T-helper 1 cell treated with Interleukin-12 subunit alpha and Interleukin-12 subunit beta and Interleukin-4 antibody, amounts not matched to agents 30 μg/mL and 1 μg/mL, for 36 hours (primary cell): ENCODE measurements around the gene AMN1.
"Not testable (repeated sequence)": the region's sequence is repeated elsewhere in the genome, so short reads cannot be mapped to it uniquely, and the experiment has no call there.

Source experiments
- H3K27ac Mint-ChIP-seq: one replicate; pipeline ENCODE4 v1.8.0; 2021; ENCODE audit warnings: mild to moderate bottlenecking, mixed read lengths
- H3K27me3 Mint-ChIP-seq: one replicate; pipeline ENCODE4 v1.8.0; 2021; ENCODE audit warnings: low read depth, mixed read lengths
- H3K36me3 Mint-ChIP-seq: one replicate; pipeline ENCODE4 v1.8.0; 2021; ENCODE audit warnings: low read depth, mixed read lengths
- H3K4me1 Mint-ChIP-seq: one replicate; pipeline ENCODE4 v1.8.0; 2021; ENCODE audit warnings: low read depth, mixed read lengths
- H3K4me3 Mint-ChIP-seq: one replicate; pipeline ENCODE4 v1.8.0; 2021; ENCODE audit warnings: mild to moderate bottlenecking, moderate library complexity, mixed read lengths
- H3K9me3 Mint-ChIP-seq: one replicate; pipeline ENCODE4 v1.8.0; 2021; ENCODE audit warnings: mixed read lengths

AMN1 gene

GRCh38 chr12:31745242-31745641, 16.4 kb upstream of the AMN1 start:
- H3K27me3 Mint-ChIP-seq: no peaks in the 10 kb centered on the region
- H3K4me1 Mint-ChIP-seq: peaks cover 51% of the 10 kb centered on the region
- H3K27ac Mint-ChIP-seq: no peak overlapping the region
- peaks cover 2% of the 10 kb centered on the region for H3K36me3 Mint-ChIP-seq
- H3K4me3 Mint-ChIP-seq: no peak overlapping the region
- no peaks in the 10 kb centered on the region for H3K9me3 Mint-ChIP-seq

DNA sequence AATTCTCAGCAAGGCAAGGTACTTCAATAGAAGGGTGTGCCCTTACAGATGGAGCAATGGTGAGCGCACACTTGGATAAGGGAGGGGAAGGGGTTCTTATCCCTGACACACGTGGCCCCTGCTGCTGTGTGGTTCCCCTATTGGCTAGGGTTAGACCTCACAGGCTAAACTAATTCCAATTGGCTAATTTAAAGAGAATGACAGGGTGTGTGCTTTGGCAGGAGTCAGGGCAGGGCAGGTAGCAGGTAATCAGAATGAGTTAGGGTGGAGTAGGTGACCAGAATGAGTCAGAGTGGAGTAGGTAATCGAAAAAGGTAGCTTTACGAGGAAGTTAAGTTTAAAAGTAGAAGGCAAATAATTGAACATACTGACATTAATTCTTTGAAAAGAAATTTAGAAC, 15.5 kb upstream of the AMN1 start:
- not testable (repeated sequence) for H3K9me3 Mint-ChIP-seq, H3K27me3 Mint-ChIP-seq, H3K36me3 Mint-ChIP-seq, H3K4me3 Mint-ChIP-seq, H3K27ac Mint-ChIP-seq
- H3K4me1 Mint-ChIP-seq: peaks cover 51% of the 10 kb centered on the region

GRCh38 chr12:31742891-31743290, 14.1 kb upstream of the AMN1 start:
- no peak overlapping the region for H3K4me3 Mint-ChIP-seq
- peaks cover 48% of the 10 kb centered on the region for H3K4me1 Mint-ChIP-seq

GRCh38 chr12:31740628-31741027, 11.8 kb upstream of the AMN1 start:
- H3K9me3 Mint-ChIP-seq: no peaks in the 10 kb centered on the region
- peaks cover 2% of the 10 kb centered on the region for H3K36me3 Mint-ChIP-seq
- H3K4me3 Mint-ChIP-seq: no peak overlapping the region
- peaks cover 46% of the 10 kb centered on the region for H3K4me1 Mint-ChIP-seq
- no peak overlapping the region for H3K27ac Mint-ChIP-seq
- no peaks in the 10 kb centered on the region for H3K27me3 Mint-ChIP-seq

More at GRCh38 chr12:31742891-31743290, 14.1 kb upstream of the AMN1 start:
- H3K9me3 Mint-ChIP-seq: no peaks in the 10 kb centered on the region
- no peaks in the 10 kb centered on the region for H3K27me3 Mint-ChIP-seq
- H3K36me3 Mint-ChIP-seq: peaks cover 2% of the 10 kb centered on the region
- peak overlapping the region; percentile 2 for H3K27ac Mint-ChIP-seq

GRCh38 chr12:31737763-31738162, 8.9 kb upstream of the AMN1 start:
- peaks cover 12% of the 10 kb centered on the region for H3K36me3 Mint-ChIP-seq
- H3K27me3 Mint-ChIP-seq: no peaks in the 10 kb centered on the region
- no peak overlapping the region for H3K27ac Mint-ChIP-seq
- H3K4me3 Mint-ChIP-seq: no peak overlapping the region
- H3K9me3 Mint-ChIP-seq: peaks cover 15% of the 10 kb centered on the region
- H3K4me1 Mint-ChIP-seq: peaks cover 54% of the 10 kb centered on the region

DNA sequence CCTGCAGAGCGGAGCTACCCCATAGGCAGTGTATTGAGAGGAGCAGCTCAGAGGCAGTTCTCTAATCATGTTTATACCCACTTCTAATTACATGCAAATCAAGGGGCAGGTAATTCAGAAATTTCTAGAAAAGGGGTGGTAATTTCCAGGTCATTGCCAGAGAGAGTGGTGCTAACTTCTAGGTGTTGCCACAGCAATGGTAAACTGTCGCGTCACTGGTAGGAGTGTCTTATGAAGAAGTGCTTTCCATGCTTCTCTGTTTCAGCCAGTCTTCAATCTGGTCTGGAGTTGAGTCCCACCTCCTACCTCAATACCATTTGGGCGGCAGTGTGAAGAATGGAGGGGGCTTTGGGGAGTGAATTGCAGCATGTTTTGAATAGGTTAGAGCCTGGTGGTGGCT, 8.5 kb upstream of the AMN1 start:
- no peak overlapping the region for H3K4me3 Mint-ChIP-seq
- peak overlapping the region; percentile 29 for H3K27ac Mint-ChIP-seq
- H3K27me3 Mint-ChIP-seq: no peaks in the 10 kb centered on the region
- peaks cover 12% of the 10 kb centered on the region for H3K36me3 Mint-ChIP-seq
- peaks cover 52% of the 10 kb centered on the region for H3K4me1 Mint-ChIP-seq
- peaks cover 16% of the 10 kb centered on the region for H3K9me3 Mint-ChIP-seq

DNA sequence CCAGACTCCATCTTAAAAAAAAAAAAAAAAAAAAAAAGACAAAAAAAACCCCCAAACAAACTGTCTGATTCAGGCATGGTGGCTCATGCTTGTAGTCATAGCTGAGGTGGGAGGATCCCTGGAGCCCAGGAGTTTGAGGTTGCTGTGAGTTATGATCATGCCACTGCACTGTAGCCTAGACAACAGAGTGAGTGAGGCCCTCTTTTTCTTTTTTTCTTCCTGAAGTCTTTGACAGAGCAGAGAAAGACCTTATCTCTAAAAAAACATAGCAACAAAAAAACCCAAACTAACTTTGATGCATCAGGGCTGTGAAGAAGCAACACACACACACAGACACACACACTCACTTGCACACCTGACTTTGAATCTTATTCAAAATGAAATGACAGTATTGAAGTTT, 7.7 kb upstream of the AMN1 start:
- Mint-ChIP-seq H3K4me3 (peak overlapping the region; percentile 5), H3K27ac (peak overlapping the region; percentile 85), H3K9me3 (peaks cover 16% of the 10 kb centered on the region), H3K4me1 (peaks cover 51% of the 10 kb centered on the region), H3K36me3 (peaks cover 12% of the 10 kb centered on the region), H3K27me3 (no peaks in the 10 kb centered on the region)

GRCh38 chr12:31733549-31734432, 5.0 kb upstream of the AMN1 start:
- H3K4me3 Mint-ChIP-seq, H3K27me3 Mint-ChIP-seq: not testable (repeated sequence)
- Mint-ChIP-seq H3K4me1 (peaks cover 45% of the 10 kb centered on the region), H3K9me3 (peaks cover 26% of the 10 kb centered on the region), H3K27ac (peak overlapping the region; percentile 79), H3K36me3 (peaks cover 23% of the 10 kb centered on the region)

- Mint-ChIP-seq H3K27me3 (no peaks in the 10 kb centered on the region), H3K36me3 (peaks cover 23% of the 10 kb centered on the region), H3K4me3 (peak overlapping the region; percentile 6), H3K27ac (peak overlapping the region; percentile 79), H3K9me3 (peaks cover 26% of the 10 kb centered on the region), H3K4me1 (peaks cover 42% of the 10 kb centered on the region)
Observed at GRCh38 chr12:31732926-31733548, 4.2 kb upstream of the AMN1 start.

DNA sequence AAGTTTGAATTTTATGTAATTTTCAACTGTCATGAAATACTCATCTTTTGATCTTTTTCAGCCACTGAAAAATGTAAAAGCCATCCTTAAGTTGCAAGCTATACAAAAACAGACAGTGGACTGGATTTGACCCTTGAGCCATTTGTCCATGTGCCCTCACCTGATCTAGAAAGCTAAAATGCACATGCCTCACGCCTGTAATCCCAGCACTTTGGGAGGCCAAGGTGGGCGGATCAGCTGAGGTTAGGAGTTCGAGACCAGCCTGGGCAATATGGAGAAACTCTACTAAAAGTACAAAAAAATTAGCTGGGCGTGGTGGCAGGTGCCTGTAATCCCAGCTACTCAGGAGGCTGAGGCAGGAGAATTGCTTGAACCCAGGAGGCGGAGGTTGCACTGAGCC, 2.4 kb upstream of the AMN1 start:
- Mint-ChIP-seq H3K36me3 (peaks cover 32% of the 10 kb centered on the region), H3K4me1 (peaks cover 45% of the 10 kb centered on the region), H3K4me3 (peak overlapping the region; percentile 38), H3K9me3 (peaks cover 26% of the 10 kb centered on the region)
- not testable (repeated sequence) for H3K27ac Mint-ChIP-seq, H3K27me3 Mint-ChIP-seq

DNA sequence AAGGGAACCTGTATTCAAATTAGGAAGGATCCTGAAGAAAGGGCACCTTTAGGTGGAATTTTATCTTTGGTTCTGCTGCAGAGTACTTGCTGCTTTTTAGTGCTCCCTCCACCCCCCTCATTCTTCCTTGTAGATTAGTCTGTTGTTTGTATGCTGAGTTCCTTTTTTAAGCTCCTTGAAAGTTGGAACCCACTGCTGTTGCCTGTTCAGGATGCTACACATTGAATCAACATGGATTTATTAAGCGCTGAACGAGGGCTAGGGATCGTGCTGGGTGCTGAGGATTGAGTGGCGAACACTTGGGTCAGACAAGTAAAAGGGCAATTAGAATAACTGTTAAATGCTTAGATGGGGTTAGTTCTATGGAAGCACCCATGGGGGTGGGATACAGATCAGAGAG, 884 bp upstream of the AMN1 start:
- H3K4me1 Mint-ChIP-seq: peaks cover 43% of the 10 kb centered on the region

DNA sequence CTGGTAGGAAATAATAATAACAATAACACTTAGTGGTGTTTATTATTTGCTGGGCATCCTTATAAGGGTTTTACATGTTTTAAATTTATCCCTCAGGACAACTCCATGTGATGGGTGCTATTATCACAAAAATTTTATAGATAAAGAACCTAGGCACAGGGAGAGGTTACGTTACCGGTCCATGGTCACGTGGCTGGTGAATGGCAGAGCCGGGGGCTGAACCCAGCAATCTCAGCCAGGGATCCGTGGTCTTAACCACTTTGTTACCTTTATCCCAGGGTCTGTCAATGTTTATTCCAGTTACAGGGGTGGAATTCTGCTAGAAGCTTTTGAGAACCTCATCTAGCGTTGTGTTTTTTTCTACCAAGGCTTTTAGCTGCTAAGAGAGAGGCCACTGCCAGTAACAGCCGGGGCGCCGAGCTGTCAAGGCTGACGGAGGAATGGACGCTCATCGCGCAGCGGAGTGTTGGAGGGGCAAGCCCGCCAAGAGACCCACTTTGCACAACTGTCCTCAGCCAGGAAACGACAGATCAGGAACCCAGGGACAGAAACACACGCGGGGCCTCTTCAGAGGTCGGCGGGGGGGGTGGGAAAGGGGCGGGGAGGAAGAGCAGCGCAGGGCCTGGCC, 418 bp downstream of the AMN1 start:
- peaks cover 29% of the 10 kb centered on the region for H3K36me3 Mint-ChIP-seq
- peaks cover 36% of the 10 kb centered on the region for H3K4me1 Mint-ChIP-seq
- H3K27me3 Mint-ChIP-seq: no peaks in the 10 kb centered on the region
- H3K9me3 Mint-ChIP-seq: peaks cover 15% of the 10 kb centered on the region
- peak overlapping the region; percentile 99 for H3K27ac Mint-ChIP-seq
- H3K4me3 Mint-ChIP-seq: peak overlapping the region; percentile 95

More for the DNA sequence above, 884 bp upstream of the AMN1 start:
- Mint-ChIP-seq H3K27me3 (no peaks in the 10 kb centered on the region), H3K27ac (peak overlapping the region; percentile 99), H3K4me3 (peak overlapping the region; percentile 95), H3K9me3 (peaks cover 22% of the 10 kb centered on the region), H3K36me3 (peaks cover 29% of the 10 kb centered on the region)

DNA sequence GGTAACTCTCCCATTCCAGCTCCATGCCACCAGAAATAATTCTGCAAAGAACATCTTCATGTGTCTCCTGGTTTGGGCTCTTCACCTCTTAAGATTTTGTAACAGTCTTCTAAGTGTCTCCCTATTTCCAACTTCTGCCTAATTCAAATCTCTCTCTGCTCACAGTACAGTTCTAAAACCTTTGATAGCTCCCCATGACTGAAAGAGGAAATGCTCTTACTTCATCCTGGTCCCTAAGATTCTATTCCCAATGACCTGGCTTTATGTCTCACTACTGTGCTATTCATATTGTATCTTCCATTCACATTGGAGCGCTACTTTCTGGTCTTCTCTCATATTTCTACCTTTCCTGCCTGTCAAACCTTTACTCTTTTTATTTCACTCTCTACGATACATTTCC, 1.6 kb downstream of the AMN1 start:
- H3K4me3 Mint-ChIP-seq: peak overlapping the region; percentile 8
- H3K27ac Mint-ChIP-seq: peak overlapping the region; percentile 37
- peaks cover 31% of the 10 kb centered on the region for H3K36me3 Mint-ChIP-seq
- H3K4me1 Mint-ChIP-seq: peaks cover 34% of the 10 kb centered on the region
- peaks cover 10% of the 10 kb centered on the region for H3K9me3 Mint-ChIP-seq
- no peaks in the 10 kb centered on the region for H3K27me3 Mint-ChIP-seq

DNA sequence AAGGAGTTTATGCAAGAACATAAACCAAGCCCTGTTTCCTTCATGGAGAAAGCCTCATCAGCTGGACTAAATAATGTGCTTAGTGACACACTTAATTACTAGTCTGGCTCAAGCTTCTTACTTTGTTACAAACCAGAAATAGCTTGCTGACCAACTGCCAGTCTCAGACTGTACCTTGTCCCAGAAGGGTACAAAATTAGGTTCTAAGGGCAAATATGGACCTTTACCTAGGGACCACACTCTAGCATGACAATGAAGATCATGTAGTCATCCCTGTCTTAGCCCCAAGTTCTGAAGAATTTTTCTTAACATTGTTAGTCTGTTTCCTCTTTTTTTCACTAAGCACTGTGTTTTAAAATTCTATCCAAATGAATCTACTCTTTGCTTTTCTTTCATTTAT, 2.2 kb downstream of the AMN1 start:
- peaks cover 36% of the 10 kb centered on the region for H3K4me1 Mint-ChIP-seq
- H3K9me3 Mint-ChIP-seq: peaks cover 10% of the 10 kb centered on the region
- no peak overlapping the region for H3K27ac Mint-ChIP-seq
- H3K4me3 Mint-ChIP-seq: no peak overlapping the region
- peaks cover 31% of the 10 kb centered on the region for H3K36me3 Mint-ChIP-seq
- no peaks in the 10 kb centered on the region for H3K27me3 Mint-ChIP-seq

- H3K36me3 Mint-ChIP-seq: peaks cover 31% of the 10 kb centered on the region
- H3K4me3 Mint-ChIP-seq: no peak overlapping the region
- H3K27me3 Mint-ChIP-seq: no peaks in the 10 kb centered on the region
- H3K27ac Mint-ChIP-seq: no peak overlapping the region
- no peaks in the 10 kb centered on the region for H3K9me3 Mint-ChIP-seq
- peaks cover 35% of the 10 kb centered on the region for H3K4me1 Mint-ChIP-seq
Observed at GRCh38 chr12:31724557-31724956, 4.3 kb downstream of the AMN1 start.
